ENCODE results near the gene PRPF40B. TPM values are rescaled to one million over a fixed set of nuclear protein-coding genes. Genes with fewer than 3 reads are reported as not detected.

The PRPF40B gene
- total and polyA plus RNA-seq, 2 of the 13 experiments (the other 11 are each of a cell fraction or from before 2014, with no cell fraction given), result 5.0 to 7.8 TPM

DNA sequence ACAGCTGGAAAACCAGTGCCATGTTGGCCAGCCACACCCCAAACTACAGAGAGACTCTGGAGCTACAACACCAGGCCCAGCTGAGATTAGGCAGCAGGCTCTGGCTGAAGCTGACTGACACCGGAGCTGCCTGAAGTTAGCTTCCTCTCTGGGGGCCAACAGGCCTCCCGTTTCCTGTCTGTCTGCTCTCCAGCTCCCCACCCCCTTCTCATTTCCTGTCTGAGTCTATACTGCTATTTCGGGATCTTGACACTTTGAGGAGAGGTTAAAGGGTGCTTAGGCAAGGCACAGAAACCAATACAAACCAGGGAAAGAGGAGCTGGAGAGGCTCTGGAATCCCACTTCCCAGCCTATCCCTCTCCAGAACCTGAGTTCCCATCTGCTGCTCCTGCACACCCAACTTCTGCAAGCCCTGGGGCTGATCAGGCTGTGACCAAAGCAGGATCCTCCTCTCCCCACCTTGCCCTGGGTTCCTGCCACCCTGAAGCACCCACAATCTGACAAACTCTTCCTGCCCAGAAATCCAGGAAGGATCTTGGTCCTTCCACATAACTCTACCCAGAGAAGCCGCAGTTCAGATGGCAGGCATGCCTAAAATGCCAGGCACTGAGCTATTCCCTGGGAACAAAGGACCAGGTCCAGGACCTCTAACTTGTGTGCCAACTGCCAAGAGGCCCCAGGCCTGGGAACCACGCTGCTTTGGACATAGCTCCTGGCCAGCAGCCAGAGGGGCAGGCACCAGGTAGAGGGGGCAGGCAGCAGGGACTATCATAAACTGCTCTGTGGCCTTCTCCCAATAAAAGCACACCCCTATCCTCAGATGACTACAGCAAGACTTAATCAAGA lies 39.9 kb downstream of the PRPF40B start:
- in situ Hi-C loops (cut with HindIII; ENCODE audit: extremely low pct_ligation_motif_present, low pct_unique_long_range_greater_than_20kb) (no loop called here), intact Hi-C loops (cut with micrococcal nuclease; ENCODE audit: unreplicated experiment) (no loop called here)
- Histone ChIP-seq H4K20me1 (ENCODE audit: insufficient read depth, low read length) (no peaks in the 10 kb centered on the region), H3K4me1 (ENCODE audit: insufficient read depth, low read length) (peaks cover 15% of the 10 kb centered on the region), H3K36me3 (replicated peaks in 1 of 2; ENCODE audit: control insufficient read depth in 1 of 2, insufficient read depth in 2 of 2, low read length in 2 of 2) (no peaks in the 10 kb centered on the region), H3K9me3 (ENCODE audit: low read length) (no peaks in the 10 kb centered on the region), H3K27ac (ENCODE audit: extremely low read length, insufficient read depth, low read length) (no peak overlapping the region), H3K79me2 (ENCODE audit: insufficient read depth, low read length) (no peaks in the 10 kb centered on the region), H3K27me3 (ENCODE audit: control insufficient read depth in 1 of 2, insufficient read depth in 2 of 2, low read length in 2 of 2) (no peaks in the 10 kb centered on the region; a peak in 1 of 5 replicates), H3K4me3 (replicated peaks in 1 of 3; ENCODE audit: insufficient read depth in 1 of 3, low read depth in 2 of 3, low read length in 3 of 3) (no peak overlapping the region; a peak in 1 of 6 replicates), H3K9ac (ENCODE audit: insufficient read depth, low read depth, low read length) (no peak overlapping the region), H2AFZ (ENCODE audit: low read length) (no peak overlapping the region), H3K4me2 (ENCODE audit: low read depth, low read length) (peak overlapping the region; percentile 58)
- ChIA-PET CTCF (ENCODE audit: low intra/inter-chr PET ratio, low total read pairs) (no interaction called here), POLR2A (interaction anchor here (0.8 to 1.2 kb wide), 3 partner anchors 9 to 78 kb away, joined by 3 to 5 read pairs (median 5); partner anchors contain the start of gene TMBIM6)
- BruUV-seq (replicated peaks), result no TSS peak
- FAIRE-seq, result no peak
- DNase-seq (ENCODE audit: low spot score), result peak; percentile 14
- WGBS (ENCODE audit: low lambda C conversion rate), result 37% methylated on average over 4 of the region's 5 CpGs
- peak; percentile 70 for ATAC-seq
- TF ChIP-seq, protein P1, sequence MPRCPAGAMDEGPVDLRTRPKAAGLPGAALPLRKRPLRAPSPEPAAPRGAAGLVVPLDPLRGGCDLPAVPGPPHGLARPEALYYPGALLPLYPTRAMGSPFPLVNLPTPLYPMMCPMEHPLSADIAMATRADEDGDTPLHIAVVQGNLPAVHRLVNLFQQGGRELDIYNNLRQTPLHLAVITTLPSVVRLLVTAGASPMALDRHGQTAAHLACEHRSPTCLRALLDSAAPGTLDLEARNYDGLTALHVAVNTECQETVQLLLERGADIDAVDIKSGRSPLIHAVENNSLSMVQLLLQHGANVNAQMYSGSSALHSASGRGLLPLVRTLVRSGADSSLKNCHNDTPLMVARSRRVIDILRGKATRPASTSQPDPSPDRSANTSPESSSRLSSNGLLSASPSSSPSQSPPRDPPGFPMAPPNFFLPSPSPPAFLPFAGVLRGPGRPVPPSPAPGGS (CRISPR knock-in tag; IDR thresholded peaks at IDR 0.05), result no peak
- TF ChIP-seq GABPA (IDR thresholded peaks at IDR 0.05; ENCODE audit: low read depth, low read length) (peak; percentile 27; the same call in 1 of the 2 replicates), GABPA (CRISPR knock-in tag; IDR thresholded peaks at IDR 0.05; ENCODE audit: low read depth) (peak; percentile 84), PTBP1 (IDR thresholded peaks at IDR 0.05; ENCODE audit: low read depth, low read length, poor library complexity, severe bottlenecking) (no peak), GABPB1 (CRISPR knock-in tag; IDR thresholded peaks at IDR 0.05) (0 out of 2 replicates have a peak, but pooled peaks have one; percentile 18), ZNF782 (CRISPR knock-in tag; IDR thresholded peaks at IDR 0.05; ENCODE audit: borderline replicate concordance) (no peak), ZNF781 (CRISPR knock-in tag; IDR thresholded peaks at IDR 0.05; ENCODE audit: borderline replicate concordance, not compliant biosample characterization) (no peak), ZNF784 (CRISPR knock-in tag; IDR thresholded peaks at IDR 0.05; ENCODE audit: borderline replicate concordance) (no peak), BATF2 (CRISPR knock-in tag; IDR thresholded peaks at IDR 0.05) (no peak), TBX2 (CRISPR knock-in tag; IDR thresholded peaks at IDR 0.05; ENCODE audit: borderline replicate concordance) (no peak), ELF1 (CRISPR knock-in tag; IDR thresholded peaks at IDR 0.05) (0 out of 2 replicates have a peak, but pooled peaks have one; percentile 18), TARDBP (CRISPR knock-in tag; IDR thresholded peaks at IDR 0.05) (no peak), TAF15 (IDR thresholded peaks at IDR 0.05; ENCODE audit: low read depth, low read length, poor library complexity, severe bottlenecking) (no peak), CENPT (CRISPR knock-in tag; IDR thresholded peaks at IDR 0.05; ENCODE audit: low read depth) (no peak), ZKSCAN8 (CRISPR knock-in tag; IDR thresholded peaks at IDR 0.05; ENCODE audit: borderline replicate concordance) (no peak), NFRKB (IDR thresholded peaks at IDR 0.05) (no peak), CBFB (CRISPR knock-in tag; IDR thresholded peaks at IDR 0.05) (no peak), THAP7 (CRISPR knock-in tag; IDR thresholded peaks at IDR 0.05) (no peak), PHF8 (CRISPR knock-in tag; IDR thresholded peaks at IDR 0.05) (no peak), MYC (CRISPR knock-in tag; IDR thresholded peaks at IDR 0.05; ENCODE audit: borderline replicate concordance) (no peak)

Measured in HepG2 (cell line).